Ovary (tissue), 9 donors: Measurements from ENCODE around the gene THSD4. TPM values are rescaled to one million over a fixed set of nuclear protein-coding genes. Genes with fewer than 3 reads are reported as not detected.

Experiments
- DNase-seq, 5 donors: peaks; one replicate each; pipeline ENCODE4 v3.0.0-alpha.2; 2019 to 2020
- H3K27ac ChIP-seq, 2 donors: fragments of 200-600 bp; one replicate each; pipeline versions ENCODE4 v1.5.1 to v1.8.0; 2019 to 2022
- H3K27me3 ChIP-seq: fragments of 200-600 bp; one replicate; pipeline ENCODE4 v1.8.0; 2022
- H3K36me3 ChIP-seq: fragments of 200-600 bp; sonication (generic); one replicate; pipeline ENCODE4 v1.5.1; 2019
- H3K4me1 ChIP-seq: one replicate; pipeline ENCODE4 v1.8.1; 2013; ENCODE audit warnings: mild to moderate bottlenecking, moderate library complexity; ENCODE audit not compliant: insufficient read depth
- H3K4me3 ChIP-seq: fragments of 200-600 bp; sonication (generic); one replicate; pipeline ENCODE4 v1.5.1; 2017
- H3K9me3 ChIP-seq, 2 donors: fragments of 200-600 bp in 1 of 2; sonication (generic) in 1 of 2; one replicate each; pipeline versions ENCODE4 v1.5.1 to v1.8.1; 2013 to 2019; ENCODE audit warnings: mild to moderate bottlenecking in 1 of 2, moderate library complexity in 1 of 2
- EP300 ChIP-seq: sonication (generic); formaldehyde crosslinking; IDR thresholded peaks from one replicate; pipeline ENCODE4 v1.6.1; 2017; ENCODE audit warnings: antibody characterized with exemption
- POLR2A ChIP-seq: fragments of 450-650 bp; IDR thresholded peaks from one replicate; pipeline ENCODE4 v1.6.1; 2017; ENCODE audit warnings: antibody characterized with exemption, mild to moderate bottlenecking, moderate library complexity
- WGBS, 3 donors: extraction: QIAGEN DNeasy Blood & Tissue Kit in 1 of 3; methylation state at CpG; one replicate each; pipeline versions ENCODE4 v1.1.5 to v1.1.7; 2013 to 2017; 5-methylcytosine and 5-hydroxymethylcytosine counted together
- intact Hi-C, 4 donors: fragments of 100-400 bp; cut with DNase I; formaldehyde crosslinking; loops; one replicate each; pipeline versions ENCODE4 v1.11.0 to v1.15.1; 2022 to 2023
- polyA plus RNA-seq, 2 donors: library from polyadenylated mRNA; stranded (reverse); fragments of 200-250 nt in 1 of 2; fragments of 350-450 nt in 1 of 2; fragmentation: Illumina TruSeq in 1 of 2; extraction: RNeasy Lipid Tissue Mini Kit (QIAGEN cat#74804) in 1 of 2; gene quantifications; one replicate each; pipeline ENCODE4 v1.2.3, GENCODE V29; 2013 to 2014
- total RNA-seq, 7 donors: library from RNA; depleted of rRNA in 2 of 7; stranded (reverse); fragments of >200 nt in 2 of 7; fragmentation: NEBNext Ultra II Directional in 3 of 7; extraction: Animal tissue kit (Norgen Biotek cat#: 25700) in 3 of 7; gene quantifications; one replicate each; pipeline versions ENCODE4 v1.1.0 to v1.2.4, GENCODE V29; 2016 to 2023
- TF ChIP-seq, protein P1 (sequence below), 3 donors: fragments of 450-650 bp in 2 of 3; fragments of 200-600 bp in 1 of 3; IDR thresholded peaks; one replicate each; pipeline versions ENCODE4 v1.5.1 to v1.8.0; 2016 to 2022; ENCODE audit warnings: antibody characterized with exemption in 3 of 3, mild to moderate bottlenecking in 1 of 3
- donor health status: DM: no; HTN: no; CAD: no; lungs with moderate emphysema.
- donor health status: DM: no; HTN: no; CAD: no.
- donor health status: Bipolar disorder and iron deficiency.
- donor health status: DM: yes; HTN: yes; CAD: no.
- donor health status: DM: no; HTN: no; CAD: no.
- donor health status: DM: yes; HTN: yes; CAD: no.

Gene THSD4
- total and polyA plus RNA-seq, 9 donors = 3.2 to 53.4 (median 13.5) TPM

DNA sequence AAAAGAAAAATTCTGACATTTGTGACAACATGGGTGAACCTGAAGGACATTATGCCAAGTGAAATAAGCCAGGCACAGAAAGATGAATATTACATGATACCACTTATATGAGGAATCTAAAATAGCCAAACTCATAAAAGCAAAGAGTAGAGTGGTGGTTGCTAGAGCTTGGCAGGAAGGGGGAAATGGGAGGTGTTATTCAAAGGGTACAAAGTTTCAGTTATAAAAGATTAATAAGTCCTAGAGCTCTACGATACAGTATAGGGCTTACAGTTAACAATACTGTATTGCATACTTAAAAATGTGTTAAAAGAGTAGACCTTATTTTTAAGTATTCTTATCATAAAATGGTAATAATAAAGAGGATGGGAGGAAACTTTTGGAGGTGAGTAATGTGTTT is 583.5 kb downstream of the THSD4 start:
- no peak for DNase-seq
- no peaks in the 10 kb centered on the region for H3K4me1 ChIP-seq
- intact Hi-C loops = no loop called here
- H3K27me3 ChIP-seq = no peaks in the 10 kb centered on the region
- WGBS, 3 donors = 97 to 98% (median 98%) methylated on average over 1 of the region's 1 CpG
- TF ChIP-seq EP300 (no peak), POLR2A (no peak)
- TF ChIP-seq, protein P1, sequence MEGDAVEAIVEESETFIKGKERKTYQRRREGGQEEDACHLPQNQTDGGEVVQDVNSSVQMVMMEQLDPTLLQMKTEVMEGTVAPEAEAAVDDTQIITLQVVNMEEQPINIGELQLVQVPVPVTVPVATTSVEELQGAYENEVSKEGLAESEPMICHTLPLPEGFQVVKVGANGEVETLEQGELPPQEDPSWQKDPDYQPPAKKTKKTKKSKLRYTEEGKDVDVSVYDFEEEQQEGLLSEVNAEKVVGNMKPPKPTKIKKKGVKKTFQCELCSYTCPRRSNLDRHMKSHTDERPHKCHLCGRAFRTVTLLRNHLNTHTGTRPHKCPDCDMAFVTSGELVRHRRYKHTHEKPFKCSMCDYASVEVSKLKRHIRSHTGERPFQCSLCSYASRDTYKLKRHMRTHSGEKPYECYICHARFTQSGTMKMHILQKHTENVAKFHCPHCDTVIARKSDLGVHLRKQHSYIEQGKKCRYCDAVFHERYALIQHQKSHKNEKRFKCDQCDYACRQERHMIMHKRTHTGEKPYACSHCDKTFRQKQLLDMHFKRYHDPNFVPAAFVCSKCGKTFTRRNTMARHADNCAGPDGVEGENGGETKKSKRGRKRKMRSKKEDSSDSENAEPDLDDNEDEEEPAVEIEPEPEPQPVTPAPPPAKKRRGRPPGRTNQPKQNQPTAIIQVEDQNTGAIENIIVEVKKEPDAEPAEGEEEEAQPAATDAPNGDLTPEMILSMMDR (IDR thresholded peaks at IDR 0.05) = no peak
- no peak overlapping the region for H3K4me3 ChIP-seq
- H3K27ac ChIP-seq = no peak overlapping the region
- H3K36me3 ChIP-seq = no peaks in the 10 kb centered on the region
- no peaks in the 10 kb centered on the region for H3K9me3 ChIP-seq

DNA sequence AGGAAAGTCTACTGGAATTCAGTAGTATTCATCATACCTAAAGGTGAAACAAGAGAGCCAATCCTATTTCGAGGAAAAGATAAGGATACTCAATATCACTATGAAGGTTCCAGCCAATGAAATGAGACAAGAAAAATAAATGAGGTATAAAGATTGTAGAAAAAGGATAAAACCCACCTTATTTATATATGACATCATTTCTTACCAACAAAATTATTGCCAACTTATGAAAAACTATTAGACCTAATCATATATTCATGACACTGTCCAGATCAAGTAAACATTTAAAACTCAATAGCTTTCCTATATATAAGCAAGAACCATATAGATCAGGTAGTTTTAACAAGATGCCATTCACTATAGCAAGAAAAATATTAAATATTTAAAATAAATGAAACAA is 584.7 kb downstream of the THSD4 start:
- DNase-seq = no peak
- intact Hi-C loops = no loop called here
- Histone ChIP-seq H3K27ac (no peak overlapping the region), H3K4me1 (no peaks in the 10 kb centered on the region), H3K36me3 (no peaks in the 10 kb centered on the region), H3K4me3 (no peak overlapping the region), H3K27me3 (no peaks in the 10 kb centered on the region), H3K9me3 (no peaks in the 10 kb centered on the region)
- TF ChIP-seq EP300 = no peak
- TF ChIP-seq POLR2A = no peak
- TF ChIP-seq, protein P1 (IDR thresholded peaks at IDR 0.05) = no peak
- 91 to 96% (median 92%) methylated on average over 1 of the region's 1 CpG for WGBS, 3 donors

DNA sequence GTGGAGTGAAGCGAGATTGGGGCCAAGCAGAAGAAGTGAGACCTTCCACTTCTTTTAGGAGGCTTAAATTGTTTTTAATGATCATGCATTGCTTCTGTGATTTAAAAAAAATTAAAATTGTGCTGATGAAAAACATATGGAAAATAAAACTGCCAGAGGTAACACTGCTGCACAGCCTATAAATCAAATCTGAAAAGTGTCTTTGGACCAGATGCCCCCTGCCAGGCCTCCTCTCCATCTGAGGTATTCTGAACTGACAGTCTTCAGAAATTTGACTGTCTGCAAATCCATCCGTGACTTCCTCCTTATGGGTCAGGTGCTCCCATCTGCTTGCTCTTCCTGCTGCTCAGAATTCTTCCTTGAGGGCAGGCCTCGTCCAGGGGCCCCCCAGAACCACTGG is 586.5 kb downstream of the THSD4 start:
- intact Hi-C loops = no loop called here
- WGBS, 3 donors = 79 to 92% (median 92%) methylated on average over 3 of the region's 3 CpGs
- Histone ChIP-seq H3K36me3 (no peaks in the 10 kb centered on the region), H3K4me1 (peaks cover under 1% of the 10 kb centered on the region), H3K27me3 (no peaks in the 10 kb centered on the region), H3K9me3 (no peaks in the 10 kb centered on the region), H3K27ac (no peak overlapping the region), H3K4me3 (no peak overlapping the region)
- TF ChIP-seq, protein P1 (IDR thresholded peaks at IDR 0.05) = no peak
- TF ChIP-seq POLR2A = no peak
- no peak for TF ChIP-seq EP300
- no peak for DNase-seq

DNA sequence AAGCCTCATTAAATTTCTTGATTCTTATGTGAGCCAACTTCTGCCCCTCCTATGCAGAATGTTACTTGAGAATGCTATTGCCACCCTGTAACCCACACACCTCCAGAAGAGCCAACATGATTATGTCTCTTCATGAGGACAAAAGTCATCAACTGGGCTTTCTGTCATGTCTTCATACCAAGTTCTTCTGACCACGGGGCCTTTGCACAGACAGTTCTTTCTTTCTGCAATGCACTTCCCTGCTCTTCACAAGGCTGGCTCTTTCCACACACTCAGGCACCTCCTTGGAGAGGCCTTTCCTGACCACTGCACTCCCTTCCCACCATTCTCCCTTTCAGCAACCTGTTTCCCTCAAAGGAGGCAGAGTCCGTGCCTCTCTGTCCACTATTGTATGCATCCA is 587.2 kb downstream of the THSD4 start:
- Histone ChIP-seq H3K9me3 (no peaks in the 10 kb centered on the region), H3K4me3 (no peak overlapping the region), H3K27ac (no peak overlapping the region), H3K27me3 (no peaks in the 10 kb centered on the region), H3K36me3 (no peaks in the 10 kb centered on the region), H3K4me1 (peaks cover 4% of the 10 kb centered on the region)
- intact Hi-C loops = no loop called here
- WGBS, 3 donors = 94 to 98% (median 97%) methylated on average over 2 of the region's 2 CpGs
- no peak for TF ChIP-seq EP300
- TF ChIP-seq, protein P1 (IDR thresholded peaks at IDR 0.05) = no peak
- TF ChIP-seq POLR2A = no peak
- DNase-seq = no peak

DNA sequence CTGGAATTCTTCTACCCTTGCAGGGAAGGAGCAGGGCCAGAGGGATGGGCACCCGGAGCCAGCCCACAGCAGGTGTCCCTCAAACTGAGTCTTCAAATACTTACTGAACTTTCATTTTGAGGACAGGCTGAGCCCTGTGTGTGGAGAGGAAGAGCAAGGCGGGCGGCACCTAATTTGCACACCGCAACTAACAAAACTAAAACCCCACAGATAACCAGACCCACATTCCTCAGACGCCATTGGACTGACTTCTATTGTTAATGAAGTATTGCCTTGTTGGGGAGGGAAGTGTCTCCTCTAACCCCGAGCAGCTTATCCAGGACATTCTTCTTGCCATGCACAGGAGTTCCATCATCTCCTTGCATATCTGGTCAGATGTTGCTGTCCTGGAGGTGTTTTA is 589.9 kb downstream of the THSD4 start:
- Histone ChIP-seq H3K27me3 (no peaks in the 10 kb centered on the region), H3K4me1 (peaks cover 15% of the 10 kb centered on the region), H3K4me3 (no peak overlapping the region), H3K9me3 (no peaks in the 10 kb centered on the region), H3K27ac (no peak overlapping the region), H3K36me3 (no peaks in the 10 kb centered on the region)
- intact Hi-C loops = no loop called here
- 61 to 73% (median 64%) methylated on average over 6 of the region's 6 CpGs for WGBS, 3 donors
- no peak for DNase-seq
- TF ChIP-seq POLR2A (no peak), EP300 (no peak)
- TF ChIP-seq, protein P1 (IDR thresholded peaks at IDR 0.05) = no peak
